Measurements from ENCODE around the gene PRSS2. TPM values are rescaled to one million over a fixed set of nuclear protein-coding genes. Genes with fewer than 3 reads are reported as not detected.

PRSS2 gene
- total RNA-seq, 2 donors from 2014 or later, result not detected

DNA sequence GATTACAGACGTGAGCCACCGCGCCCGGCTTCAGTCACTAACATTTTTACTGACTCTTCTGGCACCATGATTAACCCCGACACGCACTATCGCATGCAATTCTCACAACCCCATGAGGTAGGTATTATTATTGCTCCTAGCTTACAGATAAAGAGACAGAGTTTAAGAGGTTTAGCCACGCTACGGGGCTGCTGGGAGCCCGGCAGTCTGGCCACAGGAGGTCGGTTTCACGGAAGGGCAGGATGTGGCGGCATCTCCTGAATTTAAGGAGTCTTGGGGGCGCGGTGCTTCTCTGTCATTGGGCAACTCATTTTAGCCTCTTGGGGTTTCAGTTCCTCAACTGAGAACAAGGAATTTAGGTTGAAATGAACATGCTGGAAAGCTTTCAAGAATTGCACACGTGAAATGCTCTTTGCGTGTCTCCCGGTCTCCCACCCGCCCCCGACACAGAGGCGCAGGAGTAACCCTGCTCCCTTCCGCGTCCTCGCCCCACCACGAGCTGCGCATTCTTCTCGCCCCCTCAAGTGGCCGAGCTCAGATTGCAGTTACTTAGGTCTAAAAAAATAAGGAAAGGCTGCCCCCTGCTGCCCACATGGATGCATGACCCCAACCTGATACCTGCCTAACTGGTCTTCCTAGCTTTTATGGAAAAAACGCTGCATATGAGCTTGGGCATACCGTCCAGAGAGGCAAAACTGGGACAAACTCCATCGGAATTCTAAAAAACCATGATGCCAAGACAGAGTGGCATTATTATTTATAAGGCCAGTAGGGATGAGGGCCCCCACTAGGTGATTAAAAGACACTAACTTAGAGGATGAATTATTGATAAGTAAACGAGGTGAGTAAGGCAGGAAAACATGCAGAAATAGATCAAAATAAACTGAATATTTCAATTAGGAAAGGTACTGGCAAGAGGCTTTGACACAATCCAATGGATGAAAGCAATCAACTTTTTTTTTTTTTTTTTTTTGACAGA, 12.4 kb downstream of the PRSS2 start:
- ATAC-seq (replicated peaks in 1 of 2), result peak; percentile 44 to 54
- Mint-ChIP-seq H3K36me3 (ENCODE audit: insufficient read depth in 2 of 2) (peaks cover 4 to 6% of the 10 kb centered on the region in 2 donors), H3K27ac (peak overlapping the region; percentile 93), H3K4me3 (peak overlapping the region; percentile 78 to 85), H3K9me3 (no peaks in the 10 kb centered on the region), H3K4me1 (ENCODE audit: low read depth) (peaks cover 15% of the 10 kb centered on the region), H3K27me3 (ENCODE audit: low read depth) (no peaks in the 10 kb centered on the region)
- peak; percentile 75 to 76 for DNase-seq

DNA sequence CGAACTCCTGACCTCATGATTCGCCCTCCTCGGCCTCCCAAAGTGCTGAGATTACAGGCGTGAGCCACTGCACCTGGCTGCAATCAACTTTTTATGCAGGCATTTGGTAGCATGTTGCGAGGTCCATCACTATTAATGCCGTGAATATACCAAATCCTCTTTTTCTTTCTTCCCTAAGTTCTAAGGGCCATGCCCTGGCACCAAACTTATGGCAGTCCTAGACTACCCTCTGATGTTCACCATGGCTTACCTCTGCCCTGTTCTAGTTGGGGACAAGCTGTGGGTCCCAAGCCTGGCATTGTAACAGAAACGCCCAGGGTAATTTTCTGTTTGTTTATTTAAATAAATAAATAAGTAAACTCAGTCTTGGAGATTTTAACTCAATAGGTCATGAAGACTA, 13.3 kb downstream of the PRSS2 start:
- Mint-ChIP-seq H3K4me3 (peak overlapping the region in 1 of 2 donors; percentile 31), H3K27me3 (ENCODE audit: low read depth) (no peaks in the 10 kb centered on the region), H3K4me1 (ENCODE audit: low read depth) (peaks cover 15% of the 10 kb centered on the region), H3K36me3 (ENCODE audit: insufficient read depth in 2 of 2) (peaks cover 10 to 13% of the 10 kb centered on the region in 2 donors), H3K27ac (no peak overlapping the region), H3K9me3 (no peaks in the 10 kb centered on the region)
- ATAC-seq (replicated peaks in 1 of 2) (no peak), DNase-seq (no peak)

DNA sequence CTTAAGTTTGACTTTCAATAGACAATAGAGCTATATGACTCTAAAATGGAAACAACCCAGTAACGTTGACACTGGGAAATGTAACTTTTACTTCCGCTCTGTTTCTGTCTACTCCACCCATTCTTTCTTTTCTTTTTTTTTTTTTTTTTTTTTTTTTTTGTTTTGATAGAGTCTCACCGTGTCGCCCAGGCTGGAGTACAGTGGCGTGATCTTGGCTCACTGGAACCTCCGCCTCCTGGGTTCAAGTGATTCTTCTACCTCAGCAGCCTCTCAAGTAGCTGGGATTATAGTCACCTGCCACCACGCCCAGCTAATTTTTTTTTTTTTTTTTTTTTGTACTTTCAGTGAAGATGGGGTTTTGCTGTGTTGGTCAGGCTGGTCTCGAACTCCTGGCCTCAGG, 13.9 kb downstream of the PRSS2 start:
- DNase-seq (peak in 1 of 2 donors; percentile 29), ATAC-seq (replicated peaks in 1 of 2) (peak; percentile 18 to 24)
- Mint-ChIP-seq H3K27ac (peak overlapping the region; percentile 98), H3K4me3 (peak overlapping the region; percentile 68 to 70), H3K27me3 (ENCODE audit: low read depth) (no peaks in the 10 kb centered on the region), H3K36me3 (ENCODE audit: insufficient read depth in 2 of 2) (peaks cover 15 to 18% of the 10 kb centered on the region in 2 donors), H3K9me3 (no peaks in the 10 kb centered on the region), H3K4me1 (ENCODE audit: low read depth) (peaks cover 15% of the 10 kb centered on the region)

DNA sequence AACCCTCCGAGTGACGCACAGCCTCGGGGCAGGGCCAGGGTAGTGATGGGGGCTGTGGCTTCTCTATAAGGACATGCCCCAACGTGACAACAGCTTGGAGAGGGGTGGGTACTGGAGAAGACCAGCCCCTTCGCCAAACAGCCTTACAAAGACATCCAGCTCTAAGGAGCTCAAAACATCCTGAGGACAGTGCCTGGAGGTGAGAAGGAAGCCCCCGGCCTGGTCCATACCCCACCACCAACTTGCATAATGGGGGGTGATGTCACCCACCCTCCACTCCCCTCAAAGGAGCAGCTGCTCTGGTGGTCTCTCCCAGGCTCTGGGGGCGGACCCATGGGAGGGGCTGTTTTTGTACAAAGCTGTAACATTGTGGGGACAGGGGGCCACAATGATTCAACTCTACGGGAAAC, 15.1 kb downstream of the PRSS2 start:
- peak overlapping the region; percentile 98 for H3K27ac Mint-ChIP-seq
- H3K36me3 Mint-ChIP-seq (ENCODE audit: insufficient read depth in 2 of 2), result peaks cover 22 to 26% of the 10 kb centered on the region in 2 donors
- H3K9me3 Mint-ChIP-seq, result no peaks in the 10 kb centered on the region
- H3K27me3 Mint-ChIP-seq (ENCODE audit: low read depth), result no peaks in the 10 kb centered on the region
- H3K4me1 Mint-ChIP-seq (ENCODE audit: low read depth), result peaks cover 15% of the 10 kb centered on the region
- ATAC-seq (replicated peaks in 1 of 2) (peak; percentile 88 to 89), DNase-seq (peak; percentile 75 to 81)
- peak overlapping the region; percentile 70 to 91 for H3K4me3 Mint-ChIP-seq

DNA sequence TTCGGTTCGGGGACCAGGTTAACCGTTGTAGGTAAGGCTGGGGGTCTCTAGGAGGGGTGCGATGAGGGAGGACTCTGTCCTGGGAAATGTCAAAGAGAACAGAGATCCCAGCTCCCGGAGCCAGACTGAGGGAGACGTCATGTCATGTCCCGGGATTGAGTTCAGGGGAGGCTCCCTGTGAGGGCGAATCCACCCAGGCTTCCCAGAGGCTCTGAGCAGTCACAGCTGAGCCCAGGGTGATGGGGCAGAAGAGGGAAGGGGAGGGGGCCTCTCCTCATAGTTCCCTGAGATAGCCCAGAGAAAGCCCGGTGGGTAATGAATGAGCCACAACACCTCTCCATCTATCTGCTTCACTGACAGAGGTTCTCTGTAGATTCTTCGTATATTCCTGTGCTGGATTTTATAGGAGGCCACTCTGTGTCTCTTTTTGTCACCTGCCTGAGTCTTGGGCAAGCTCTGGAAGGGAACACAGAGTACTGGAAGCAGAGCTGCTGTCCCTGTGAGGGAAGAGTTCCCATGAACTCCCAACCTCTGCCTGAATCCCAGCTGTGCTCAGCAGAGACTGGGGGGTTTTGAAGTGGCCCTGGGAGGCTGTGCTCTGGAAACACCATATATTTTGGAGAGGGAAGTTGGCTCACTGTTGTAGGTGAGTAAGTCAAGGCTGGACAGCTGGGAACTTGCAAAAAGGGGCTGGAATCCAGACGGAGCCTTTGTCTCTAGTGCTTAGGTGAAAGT, 16.4 kb downstream of the PRSS2 start:
- DNase-seq (no peak), ATAC-seq (replicated peaks in 1 of 2) (no peak)
- H3K4me3 Mint-ChIP-seq, result peak overlapping the region; percentile 94
- peaks cover 21% of the 10 kb centered on the region for H3K4me1 Mint-ChIP-seq (ENCODE audit: low read depth)
- H3K36me3 Mint-ChIP-seq (ENCODE audit: insufficient read depth in 2 of 2), result peaks cover 25 to 31% of the 10 kb centered on the region in 2 donors
- no peaks in the 10 kb centered on the region for H3K9me3 Mint-ChIP-seq
- peak overlapping the region; percentile 99 for H3K27ac Mint-ChIP-seq
- H3K27me3 Mint-ChIP-seq (ENCODE audit: low read depth), result no peaks in the 10 kb centered on the region

DNA sequence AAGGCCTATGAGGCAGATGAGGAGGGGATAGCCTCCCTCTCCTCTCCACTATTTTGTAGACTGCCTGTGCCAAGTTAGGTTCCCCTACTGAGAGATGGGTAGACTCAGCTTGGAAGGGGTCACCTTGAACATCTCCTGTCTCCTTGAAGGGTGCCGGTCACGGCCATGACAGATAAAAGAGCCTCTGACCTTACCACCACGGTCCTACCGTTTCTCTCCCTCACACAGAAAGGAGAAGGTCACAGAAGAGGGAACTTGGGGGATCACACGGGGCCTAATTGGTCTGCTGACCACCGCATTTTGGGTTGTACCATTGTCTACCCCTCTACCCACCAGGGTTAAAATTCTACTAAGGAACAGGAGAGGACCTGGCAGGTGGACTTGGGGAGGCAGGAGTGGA, 17.0 kb downstream of the PRSS2 start:
- no peak for DNase-seq
- H3K9me3 Mint-ChIP-seq, result no peaks in the 10 kb centered on the region
- peaks cover 27% of the 10 kb centered on the region for H3K4me1 Mint-ChIP-seq (ENCODE audit: low read depth)
- H3K36me3 Mint-ChIP-seq (ENCODE audit: insufficient read depth in 2 of 2), result peaks cover 25 to 36% of the 10 kb centered on the region in 2 donors
- H3K4me3 Mint-ChIP-seq, result peak overlapping the region; percentile 94
- no peaks in the 10 kb centered on the region for H3K27me3 Mint-ChIP-seq (ENCODE audit: low read depth)
- peak overlapping the region; percentile 99 for H3K27ac Mint-ChIP-seq
- no peak for ATAC-seq (replicated peaks in 1 of 2)

DNA sequence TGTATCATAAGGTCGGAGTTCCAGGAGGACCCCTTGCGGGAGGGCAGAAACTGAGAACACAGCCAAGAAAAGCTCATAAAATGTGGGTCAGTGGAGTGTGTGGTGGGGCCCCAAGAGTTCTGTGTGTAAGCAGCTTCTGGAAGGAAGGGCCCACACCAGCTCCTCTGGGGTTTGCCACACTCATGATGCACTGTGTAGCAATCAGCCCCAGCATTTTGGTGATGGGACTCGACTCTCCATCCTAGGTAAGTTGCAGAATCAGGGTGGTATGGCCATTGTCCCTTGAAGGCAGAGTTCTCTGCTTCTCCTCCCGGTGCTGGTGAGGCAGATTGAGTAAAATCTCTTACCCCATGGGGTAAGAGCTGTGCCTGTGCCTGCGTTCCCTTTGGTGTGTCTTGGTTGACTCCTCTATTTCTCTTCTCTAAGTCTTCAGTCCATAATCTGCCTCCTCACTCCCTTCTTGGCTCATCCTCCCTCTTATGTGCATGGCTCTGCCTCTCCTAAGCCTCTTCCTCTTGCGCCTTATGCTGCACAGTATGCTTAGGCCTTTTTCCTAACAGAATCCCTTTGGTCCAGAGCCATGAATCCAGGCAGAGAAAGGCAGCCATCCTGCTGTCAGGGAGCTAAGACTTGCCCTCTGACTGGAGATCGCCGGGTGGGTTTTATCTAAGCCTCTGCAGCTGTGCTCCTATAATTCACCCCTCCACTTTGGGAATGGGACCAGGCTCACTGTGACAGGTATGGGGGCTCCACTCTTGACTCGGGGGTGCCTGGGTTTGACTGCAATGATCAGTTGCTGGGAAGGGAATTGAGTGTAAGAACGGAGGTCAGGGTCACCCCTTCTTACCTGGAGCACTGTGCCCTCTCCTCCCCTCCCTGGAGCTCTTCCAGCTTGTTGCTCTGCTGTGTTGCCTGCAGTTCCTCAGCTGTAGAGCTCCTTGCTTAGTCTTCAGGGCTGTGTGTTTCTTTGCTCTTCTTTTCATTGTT, 17.8 kb downstream of the PRSS2 start:
- ATAC-seq (replicated peaks in 1 of 2), result no peak
- Mint-ChIP-seq H3K36me3 (ENCODE audit: insufficient read depth in 2 of 2) (peaks cover 27 to 38% of the 10 kb centered on the region in 2 donors), H3K9me3 (no peaks in the 10 kb centered on the region), H3K27ac (peak overlapping the region; percentile 99), H3K4me3 (peak overlapping the region; percentile 94), H3K27me3 (ENCODE audit: low read depth) (no peaks in the 10 kb centered on the region), H3K4me1 (ENCODE audit: low read depth) (peaks cover 32% of the 10 kb centered on the region)
- DNase-seq, result no peak

DNA sequence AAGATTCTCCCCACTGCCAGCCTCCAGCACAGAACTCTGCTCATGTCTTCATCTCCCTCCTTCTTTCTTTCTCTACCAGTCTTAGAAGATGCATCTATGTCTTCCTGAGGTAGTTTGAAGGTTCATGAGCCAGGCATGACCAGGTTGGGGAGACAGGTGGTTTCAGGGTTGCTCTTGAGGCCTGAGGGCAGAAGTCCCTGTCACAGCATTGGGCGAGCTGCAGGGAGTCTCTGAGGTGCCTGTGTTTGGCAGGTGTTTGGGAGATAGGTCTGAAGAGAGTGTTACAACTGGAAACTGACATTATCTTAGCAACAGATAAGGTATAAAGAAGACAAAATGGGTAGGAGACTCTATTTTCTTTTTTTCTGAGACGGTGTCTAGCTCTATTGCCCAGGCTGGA, 18.7 kb downstream of the PRSS2 start:
- Mint-ChIP-seq H3K36me3 (ENCODE audit: insufficient read depth in 2 of 2) (peaks cover 31 to 44% of the 10 kb centered on the region in 2 donors), H3K27me3 (ENCODE audit: low read depth) (no peaks in the 10 kb centered on the region), H3K9me3 (no peaks in the 10 kb centered on the region), H3K4me3 (peak overlapping the region; percentile 94), H3K27ac (peak overlapping the region; percentile 99), H3K4me1 (ENCODE audit: low read depth) (peaks cover 38% of the 10 kb centered on the region)
- DNase-seq (no peak), ATAC-seq (replicated peaks in 1 of 2) (no peak)

DNA sequence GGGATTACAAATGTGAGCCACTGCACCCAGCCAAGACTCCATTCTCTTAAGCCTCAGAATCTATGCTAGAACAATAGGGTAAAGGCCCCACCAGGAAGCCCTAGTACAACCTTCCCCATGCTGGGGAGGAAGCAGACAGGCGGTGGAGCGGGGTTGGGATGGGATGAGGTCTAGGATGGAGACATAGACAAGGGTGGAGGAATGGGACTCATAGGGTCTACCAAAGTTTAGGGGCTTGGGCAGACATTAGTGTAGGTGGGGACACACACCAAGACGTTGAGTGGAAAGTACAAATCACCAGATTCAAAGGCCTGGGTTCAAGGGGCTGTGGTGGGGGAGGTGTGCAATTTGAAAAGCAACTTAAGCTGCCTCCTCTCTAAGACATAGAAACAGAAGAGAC, 19.3 kb downstream of the PRSS2 start:
- Mint-ChIP-seq H3K4me1 (ENCODE audit: low read depth) (peaks cover 42% of the 10 kb centered on the region), H3K4me3 (peak overlapping the region; percentile 94), H3K36me3 (ENCODE audit: insufficient read depth in 2 of 2) (peaks cover 31 to 44% of the 10 kb centered on the region in 2 donors), H3K27ac (peak overlapping the region; percentile 99), H3K9me3 (no peaks in the 10 kb centered on the region), H3K27me3 (ENCODE audit: low read depth) (no peaks in the 10 kb centered on the region)
- DNase-seq (no peak), ATAC-seq (replicated peaks in 1 of 2) (no peak)

DNA sequence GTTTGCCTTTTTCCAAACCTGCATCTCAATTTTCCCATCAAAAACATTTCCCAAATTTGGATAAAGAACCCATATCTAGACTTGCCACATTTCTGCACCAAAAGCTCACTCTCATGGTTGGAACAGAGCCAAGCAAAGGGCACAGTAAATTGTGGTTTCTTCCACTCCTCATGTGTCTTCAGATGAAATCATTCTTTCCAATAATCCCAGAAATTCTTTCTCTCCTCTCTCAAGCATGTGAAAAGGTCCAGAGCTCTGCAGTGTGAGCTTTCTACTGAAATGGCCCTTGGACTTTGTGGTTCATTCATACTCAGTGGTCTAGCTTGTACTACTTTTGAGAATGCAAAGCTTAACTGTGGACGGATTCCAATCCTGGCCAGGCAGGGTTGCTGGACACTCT, 19.8 kb downstream of the PRSS2 start:
- Mint-ChIP-seq H3K27ac (peak overlapping the region; percentile 99), H3K4me1 (ENCODE audit: low read depth) (peaks cover 40% of the 10 kb centered on the region), H3K4me3 (peak overlapping the region; percentile 94), H3K27me3 (ENCODE audit: low read depth) (no peaks in the 10 kb centered on the region), H3K9me3 (no peaks in the 10 kb centered on the region), H3K36me3 (ENCODE audit: insufficient read depth in 2 of 2) (peaks cover 31 to 45% of the 10 kb centered on the region in 2 donors)
- ATAC-seq (replicated peaks in 1 of 2) (no peak), DNase-seq (no peak)

DNA sequence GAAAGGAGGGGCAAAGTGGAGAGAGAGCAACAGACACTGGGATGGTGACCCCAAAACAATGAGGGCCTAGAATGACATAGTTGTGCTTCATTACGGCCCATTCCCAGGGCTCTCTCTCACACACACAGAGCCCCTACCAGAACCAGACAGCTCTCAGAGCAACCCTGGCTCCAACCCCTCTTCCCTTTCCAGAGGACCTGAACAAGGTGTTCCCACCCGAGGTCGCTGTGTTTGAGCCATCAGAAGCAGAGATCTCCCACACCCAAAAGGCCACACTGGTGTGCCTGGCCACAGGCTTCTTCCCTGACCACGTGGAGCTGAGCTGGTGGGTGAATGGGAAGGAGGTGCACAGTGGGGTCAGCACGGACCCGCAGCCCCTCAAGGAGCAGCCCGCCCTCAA, 20.7 kb downstream of the PRSS2 start:
- peaks cover 40% of the 10 kb centered on the region for H3K4me1 Mint-ChIP-seq (ENCODE audit: low read depth)
- DNase-seq (no peak), ATAC-seq (replicated peaks in 1 of 2) (no peak)
- H3K27ac Mint-ChIP-seq, result peak overlapping the region; percentile 95
- peak overlapping the region; percentile 94 for H3K4me3 Mint-ChIP-seq
- no peaks in the 10 kb centered on the region for H3K27me3 Mint-ChIP-seq (ENCODE audit: low read depth)
- H3K36me3 Mint-ChIP-seq (ENCODE audit: insufficient read depth in 2 of 2), result peaks cover 34 to 52% of the 10 kb centered on the region in 2 donors
- no peaks in the 10 kb centered on the region for H3K9me3 Mint-ChIP-seq

DNA sequence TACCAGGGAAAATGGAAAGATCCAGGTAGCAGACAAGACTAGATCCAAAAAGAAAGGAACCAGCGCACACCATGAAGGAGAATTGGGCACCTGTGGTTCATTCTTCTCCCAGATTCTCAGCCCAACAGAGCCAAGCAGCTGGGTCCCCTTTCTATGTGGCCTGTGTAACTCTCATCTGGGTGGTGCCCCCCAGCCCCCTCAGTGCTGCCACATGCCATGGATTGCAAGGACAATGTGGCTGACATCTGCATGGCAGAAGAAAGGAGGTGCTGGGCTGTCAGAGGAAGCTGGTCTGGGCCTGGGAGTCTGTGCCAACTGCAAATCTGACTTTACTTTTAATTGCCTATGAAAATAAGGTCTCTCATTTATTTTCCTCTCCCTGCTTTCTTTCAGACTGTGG, 21.4 kb downstream of the PRSS2 start:
- DNase-seq, result no peak
- no peak for ATAC-seq (replicated peaks in 1 of 2)
- peak overlapping the region; percentile 94 for H3K4me3 Mint-ChIP-seq
- no peaks in the 10 kb centered on the region for H3K27me3 Mint-ChIP-seq (ENCODE audit: low read depth)
- peaks cover 40% of the 10 kb centered on the region for H3K4me1 Mint-ChIP-seq (ENCODE audit: low read depth)
- peak overlapping the region; percentile 95 for H3K27ac Mint-ChIP-seq
- H3K9me3 Mint-ChIP-seq, result no peaks in the 10 kb centered on the region
- H3K36me3 Mint-ChIP-seq (ENCODE audit: insufficient read depth in 2 of 2), result peaks cover 34 to 49% of the 10 kb centered on the region in 2 donors

All from activated T-cell treated with anti-CD3 and anti-CD28 coated beads, Interleukin-2, amount 50 U/mL, for 72 hours (primary cell).